HepG2 (cell line): ENCODE data around the gene SORL1-AS1.

Experiments used
- BHLHE40 ChIP-seq: IDR thresholded peaks from 2 replicates; pipeline ENCODE4 v1.6.1; 2011; ENCODE audit warnings: low read length, improper control_type of control experiment
- CTCF ChIP-seq: sonication (generic); formaldehyde crosslinking; IDR thresholded peaks from 2 replicates; pipeline ENCODE4 v1.5.0; 2020; ENCODE audit warnings: mild to moderate bottlenecking, missing genetic modification reagents, moderate library complexity
- SMAD3 ChIP-seq: sonication (generic); formaldehyde crosslinking; IDR thresholded peaks from 2 replicates; pipeline ENCODE4 v1.4.0; 2020; ENCODE audit warnings: missing genetic modification reagents
- TF ChIP-seq, protein P1 (sequence below): sonication (generic); formaldehyde crosslinking; IDR thresholded peaks from 2 replicates; pipeline ENCODE4 v1.4.0; 2020; ENCODE audit warnings: missing genetic modification reagents

DNA sequence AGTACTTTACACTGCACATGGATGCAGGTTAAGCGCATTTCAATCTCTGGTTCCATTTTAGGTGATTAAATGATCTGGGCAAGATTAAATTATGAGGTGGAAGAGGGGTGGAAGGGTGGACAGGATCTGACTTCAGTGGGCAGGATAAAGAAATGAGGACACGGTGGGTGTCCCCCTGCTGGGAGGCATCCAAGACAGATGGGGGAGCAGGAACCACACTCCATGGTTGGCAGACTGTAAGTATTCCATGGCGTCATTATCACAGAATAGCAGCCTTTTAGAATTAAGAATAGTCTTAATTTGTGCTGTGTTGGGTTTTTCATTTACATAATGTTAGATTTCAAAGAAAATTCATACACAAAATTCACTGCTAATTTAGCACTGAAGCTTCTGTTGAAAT lies 8.2 kb downstream of the SORL1-AS1 start:
- TF ChIP-seq BHLHE40 (no peak), SMAD3 (CRISPR knock-in tag) (no peak), CTCF (CRISPR knock-in tag) (no peak)
- TF ChIP-seq, protein P1, sequence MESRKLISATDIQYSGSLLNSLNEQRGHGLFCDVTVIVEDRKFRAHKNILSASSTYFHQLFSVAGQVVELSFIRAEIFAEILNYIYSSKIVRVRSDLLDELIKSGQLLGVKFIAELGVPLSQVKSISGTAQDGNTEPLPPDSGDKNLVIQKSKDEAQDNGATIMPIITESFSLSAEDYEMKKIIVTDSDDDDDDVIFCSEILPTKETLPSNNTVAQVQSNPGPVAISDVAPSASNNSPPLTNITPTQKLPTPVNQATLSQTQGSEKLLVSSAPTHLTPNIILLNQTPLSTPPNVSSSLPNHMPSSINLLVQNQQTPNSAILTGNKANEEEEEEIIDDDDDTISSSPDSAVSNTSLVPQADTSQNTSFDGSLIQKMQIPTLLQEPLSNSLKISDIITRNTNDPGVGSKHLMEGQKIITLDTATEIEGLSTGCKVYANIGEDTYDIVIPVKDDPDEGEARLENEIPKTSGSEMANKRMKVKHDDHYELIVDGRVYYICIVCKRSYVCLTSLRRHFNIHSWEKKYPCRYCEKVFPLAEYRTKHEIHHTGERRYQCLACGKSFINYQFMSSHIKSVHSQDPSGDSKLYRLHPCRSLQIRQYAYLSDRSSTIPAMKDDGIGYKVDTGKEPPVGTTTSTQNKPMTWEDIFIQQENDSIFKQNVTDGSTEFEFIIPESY, result no peak
